T-helper 22 cell (primary cell): ENCODE data around the gene LRP8.

Experiments used
- DNase-seq: peaks from one replicate; pipeline ENCODE4 v3.0.0-alpha.2; 2020; ENCODE audit warnings: low read depth

The LRP8 gene

GRCh38 chr1:53259932-53260331, 67.9 kb downstream of the LRP8 start:
- no peak for DNase-seq

GRCh38 chr1:53258216-53258615, 69.7 kb downstream of the LRP8 start:
- DNase-seq = no peak

DNA sequence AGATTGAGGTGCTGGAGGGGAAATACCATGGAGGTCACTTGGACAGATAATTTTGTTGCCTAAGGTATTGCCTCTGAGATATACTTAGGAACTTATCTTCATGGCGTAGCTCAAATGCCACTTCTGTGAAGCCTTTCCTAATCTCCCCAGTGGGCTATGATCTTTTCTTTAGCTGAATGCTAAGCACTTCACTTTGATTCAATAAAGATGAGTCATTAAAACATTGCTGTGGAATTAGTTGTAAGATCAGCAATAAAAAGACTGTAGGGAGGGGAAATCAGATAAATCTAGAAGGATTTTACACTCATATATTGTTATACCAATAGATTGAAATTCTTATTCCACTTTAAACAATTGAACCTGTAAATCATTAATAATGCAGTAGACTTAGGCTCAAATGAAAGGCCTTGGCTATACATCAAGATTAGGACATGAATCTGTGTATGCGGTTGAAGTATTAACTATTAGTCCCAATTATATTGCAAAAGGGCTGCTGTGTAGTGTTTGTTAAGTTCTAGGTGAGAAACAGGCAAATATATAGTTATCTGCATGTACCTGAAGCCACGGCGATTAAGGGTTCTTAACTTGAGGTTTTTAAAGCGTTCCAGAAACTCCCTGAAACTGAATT, 70.3 kb downstream of the LRP8 start:
- DNase-seq = no peak

GRCh38 chr1:53256511-53257453, 71.1 kb downstream of the LRP8 start:
- no peak for DNase-seq

GRCh38 chr1:53255031-53255430, 72.8 kb downstream of the LRP8 start:
- no peak for DNase-seq

GRCh38 chr1:53254011-53254640, 73.7 kb downstream of the LRP8 start:
- no peak for DNase-seq

GRCh38 chr1:53250325-53250724, 77.5 kb downstream of the LRP8 start:
- DNase-seq = no peak

GRCh38 chr1:53249706-53250105, 78.2 kb downstream of the LRP8 start:
- no peak for DNase-seq

- no peak for DNase-seq
Measured at GRCh38 chr1:53246261-53247134, 81.4 kb downstream of the LRP8 start.

DNA sequence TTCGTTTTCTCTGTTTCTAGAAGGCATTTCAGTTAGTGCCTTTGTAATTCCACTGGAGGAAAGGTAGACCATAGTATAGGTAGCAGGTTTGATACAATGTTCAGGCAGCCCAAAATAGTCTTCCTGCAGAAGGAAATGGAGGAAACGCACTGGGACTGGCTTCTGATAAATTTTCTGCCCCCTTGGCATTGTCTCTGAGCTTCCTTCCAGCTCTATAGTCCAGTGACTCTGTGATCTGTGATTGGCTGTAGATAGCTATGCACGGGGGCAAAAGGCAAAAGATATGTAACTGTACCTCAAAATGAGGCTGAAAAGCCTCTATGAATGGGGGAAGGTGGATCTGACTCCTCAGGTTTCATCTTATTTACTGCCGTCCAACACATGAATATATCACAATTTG, 83.7 kb downstream of the LRP8 start:
- DNase-seq = no peak

DNA sequence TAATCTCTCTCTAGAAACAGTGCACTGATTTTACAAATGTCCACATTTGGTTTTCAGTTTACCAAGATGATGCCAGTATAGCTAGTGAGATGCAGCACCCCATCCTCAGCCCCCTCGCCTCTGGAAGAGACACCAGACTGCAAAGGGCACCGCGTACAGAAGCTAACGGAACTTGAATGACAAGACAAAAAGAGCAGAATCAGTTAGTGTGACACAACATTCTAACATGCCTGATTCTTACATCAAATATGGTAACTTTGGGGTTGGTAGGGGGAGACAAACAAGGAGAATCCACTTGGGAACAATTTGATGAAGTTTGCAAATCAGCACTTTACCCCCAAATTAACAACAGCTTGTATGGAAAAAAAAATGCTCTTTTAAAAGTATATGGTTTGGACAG, 85.5 kb downstream of the LRP8 start:
- no peak for DNase-seq

GRCh38 chr1:53241828-53242227, 86.0 kb downstream of the LRP8 start:
- no peak for DNase-seq

- peak; percentile 87 for DNase-seq
Measured at GRCh38 chr1:53238197-53239155, 89.4 kb downstream of the LRP8 start, which contains the start of gene MAGOH. Gene MAGOH (minus strand): TSS chr1:53238518. CDS start chr1:53238448, 70 bp downstream.

DNA sequence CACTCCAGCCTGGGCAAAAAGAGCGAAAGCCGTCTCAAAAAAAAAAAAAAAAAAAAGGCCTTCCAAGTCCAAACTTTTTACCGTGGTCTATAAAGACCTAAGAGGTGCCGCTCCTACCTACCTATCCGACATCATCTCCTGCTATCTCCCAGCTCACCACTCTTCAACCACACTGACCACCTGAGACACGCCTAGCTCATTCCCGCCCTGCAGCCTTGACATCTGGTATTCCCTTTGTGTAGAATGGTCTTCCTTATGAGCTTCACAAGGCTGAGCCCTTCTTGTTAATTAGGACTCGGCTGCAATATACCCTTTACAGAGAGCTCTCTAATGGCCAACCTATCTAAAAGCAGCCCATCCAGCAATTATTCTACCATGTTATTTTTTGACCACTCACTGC, 90.2 kb downstream of the LRP8 start:
- DNase-seq = no peak

GRCh38 chr1:53220962-53221286, 106.9 kb downstream of the LRP8 start:
- DNase-seq = no peak

GRCh38 chr1:53220171-53220961, 107.5 kb downstream of the LRP8 start, which contains the start of gene CZIB:
Gene CZIB (minus strand): TSS chr1:53220634. CDS start chr1:53220575, 59 bp downstream.
- peak; percentile 80 for DNase-seq

DNA sequence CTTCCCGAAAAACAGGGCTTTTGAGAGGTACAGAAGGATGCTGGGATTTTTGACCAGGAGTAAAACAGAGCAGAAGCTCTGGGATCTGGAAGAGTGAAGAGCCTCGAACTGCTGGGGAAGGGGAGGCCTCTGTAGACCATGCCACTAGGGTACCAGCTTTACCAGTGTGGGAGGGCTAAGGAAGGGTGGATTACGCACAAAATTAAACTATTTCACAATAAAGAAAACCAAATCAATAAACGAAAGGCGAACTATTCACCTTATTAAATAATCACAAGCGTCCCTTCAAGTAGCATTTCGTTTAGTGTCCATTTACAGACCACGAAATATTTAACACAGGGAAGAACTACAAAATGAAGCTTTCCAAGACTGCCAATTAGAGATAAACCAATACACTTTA, 108.2 kb downstream of the LRP8 start:
- no peak for DNase-seq

GRCh38 chr1:53218201-53218600, 109.7 kb downstream of the LRP8 start:
- no peak for DNase-seq

- DNase-seq = no peak
Measured at GRCh38 chr1:53214376-53214940, 113.4 kb downstream of the LRP8 start.

DNA sequence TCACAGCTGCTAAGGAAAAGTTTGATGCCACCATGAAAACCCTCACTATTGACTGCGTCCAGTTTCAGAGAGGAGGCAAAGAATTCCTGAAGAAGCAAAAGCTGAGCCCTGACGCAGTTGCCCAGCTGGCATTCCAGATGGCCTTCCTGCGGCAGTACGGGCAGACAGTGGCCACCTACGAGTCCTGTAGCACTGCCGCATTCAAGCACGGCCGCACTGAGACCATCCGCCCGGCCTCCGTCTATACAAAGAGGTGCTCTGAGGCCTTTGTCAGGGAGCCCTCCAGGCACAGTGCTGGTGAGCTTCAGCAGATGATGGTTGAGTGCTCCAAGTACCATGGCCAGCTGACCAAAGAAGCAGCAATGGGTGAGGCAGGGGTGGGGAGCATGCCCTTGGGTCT, 116.9 kb downstream of the LRP8 start:
- no peak for DNase-seq
